ENCODE measurements around the gene CEP41. TPM values are rescaled to one million over a fixed set of nuclear protein-coding genes. Genes with fewer than 3 reads are reported as not detected.

The CEP41 gene
- total RNA-seq, 2 experiments from 2014 or later: 3.3 to 4.8 TPM

- Mint-ChIP-seq H3K9me3 (peaks cover under 1% of the 10 kb centered on the region), H3K4me3 (no peak overlapping the region), H3K36me3 (ENCODE audit: low read depth) (no peaks in the 10 kb centered on the region), H3K27ac (no peak overlapping the region), H3K4me1 (ENCODE audit: low read depth) (no peaks in the 10 kb centered on the region), H3K27me3 (no peaks in the 10 kb centered on the region)
- H3K4me1 ChIP-seq (ENCODE audit: insufficient read depth, low read length): no peaks in the 10 kb centered on the region
- ATAC-seq (ENCODE audit: poor library complexity) (no peak), DNase-seq (no peak)
- no peaks in the 10 kb centered on the region for H3K27me3 ChIP-seq (ENCODE audit: control insufficient read depth in 1 of 2, insufficient read depth in 2 of 2, low read length in 2 of 2)
- peaks cover 0 to 15% of the 10 kb centered on the region in 2 experiments for H3K9me3 ChIP-seq (ENCODE audit: control insufficient read depth in 1 of 2, insufficient read depth in 1 of 2, low read length in 2 of 2)
- ChIA-PET CTCF (no interaction called here), POLR2A (interaction anchor here (0.6 kb wide), 1 partner anchor 53 kb away, joined by 3 read pairs; no protein-coding TSS in a partner anchor)
- H3K27ac ChIP-seq (ENCODE audit: low read depth in 1 of 2, low read length in 2 of 2): no peak overlapping the region
- no peak overlapping the region for H3K4me3 ChIP-seq (ENCODE audit: low read length)
- no peaks in the 10 kb centered on the region for H3K36me3 ChIP-seq (ENCODE audit: insufficient read depth, low read length)
- TF ChIP-seq, protein P1, sequence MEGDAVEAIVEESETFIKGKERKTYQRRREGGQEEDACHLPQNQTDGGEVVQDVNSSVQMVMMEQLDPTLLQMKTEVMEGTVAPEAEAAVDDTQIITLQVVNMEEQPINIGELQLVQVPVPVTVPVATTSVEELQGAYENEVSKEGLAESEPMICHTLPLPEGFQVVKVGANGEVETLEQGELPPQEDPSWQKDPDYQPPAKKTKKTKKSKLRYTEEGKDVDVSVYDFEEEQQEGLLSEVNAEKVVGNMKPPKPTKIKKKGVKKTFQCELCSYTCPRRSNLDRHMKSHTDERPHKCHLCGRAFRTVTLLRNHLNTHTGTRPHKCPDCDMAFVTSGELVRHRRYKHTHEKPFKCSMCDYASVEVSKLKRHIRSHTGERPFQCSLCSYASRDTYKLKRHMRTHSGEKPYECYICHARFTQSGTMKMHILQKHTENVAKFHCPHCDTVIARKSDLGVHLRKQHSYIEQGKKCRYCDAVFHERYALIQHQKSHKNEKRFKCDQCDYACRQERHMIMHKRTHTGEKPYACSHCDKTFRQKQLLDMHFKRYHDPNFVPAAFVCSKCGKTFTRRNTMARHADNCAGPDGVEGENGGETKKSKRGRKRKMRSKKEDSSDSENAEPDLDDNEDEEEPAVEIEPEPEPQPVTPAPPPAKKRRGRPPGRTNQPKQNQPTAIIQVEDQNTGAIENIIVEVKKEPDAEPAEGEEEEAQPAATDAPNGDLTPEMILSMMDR (IDR thresholded peaks at IDR 0.05): no peak
- intact Hi-C loops (cut with DNase I, micrococcal nuclease): no loop called here
Measured at GRCh38 chr7:130381468-130382312, 59.1 kb downstream of the CEP41 start.

- DNase-seq: no peak
Measured at GRCh38 chr7:130380861-130381455, 59.9 kb downstream of the CEP41 start.

GRCh38 chr7:130379921-130380860 is 60.6 kb downstream of the CEP41 start, which contains the start of gene CPA1:
Gene CPA1 (plus strand): TSS chr7:130380494. CDS start chr7:130380521, 27 bp downstream.
- H3K4me3 Mint-ChIP-seq: no peak within 1 kb of the TSS
- no peaks in the 10 kb centered on the region for H3K36me3 Mint-ChIP-seq (ENCODE audit: low read depth)
- TF ChIP-seq, protein P1 (IDR thresholded peaks at IDR 0.05): no peak
- Histone ChIP-seq H3K9me3 (ENCODE audit: control insufficient read depth in 1 of 2, insufficient read depth in 1 of 2, low read length in 2 of 2) (peaks cover 6 to 15% of the 10 kb centered on the region in 2 experiments), H3K4me1 (ENCODE audit: insufficient read depth, low read length) (no peaks in the 10 kb centered on the region), H3K27me3 (ENCODE audit: control insufficient read depth in 1 of 2, insufficient read depth in 2 of 2, low read length in 2 of 2) (no peaks in the 10 kb centered on the region), H3K27ac (ENCODE audit: low read depth in 1 of 2, low read length in 2 of 2) (no peak within 1 kb of the TSS), H3K4me3 (ENCODE audit: low read length) (no peak within 1 kb of the TSS), H3K36me3 (ENCODE audit: insufficient read depth, low read length) (no peaks in the 10 kb centered on the region)
- CTCF ChIA-PET: no interaction called here
- no peak within 1 kb of the TSS for H3K27ac Mint-ChIP-seq
- POLR2A ChIA-PET: no interaction called here
- DNase-seq: no peak
- ATAC-seq (ENCODE audit: poor library complexity): no peak
- intact Hi-C loops (cut with DNase I, micrococcal nuclease): no loop called here
- H3K9me3 Mint-ChIP-seq: peaks cover 6% of the 10 kb centered on the region
- no peaks in the 10 kb centered on the region for H3K27me3 Mint-ChIP-seq
- H3K4me1 Mint-ChIP-seq (ENCODE audit: low read depth): no peaks in the 10 kb centered on the region

More at GRCh38 chr7:130380861-130381455, 59.9 kb downstream of the CEP41 start:
- H3K4me1 Mint-ChIP-seq (ENCODE audit: low read depth): no peaks in the 10 kb centered on the region
- TF ChIP-seq, protein P1 (IDR thresholded peaks at IDR 0.05): no peak
- intact Hi-C loops (cut with DNase I, micrococcal nuclease): no loop called here
- Histone ChIP-seq H3K4me3 (ENCODE audit: low read length) (no peak overlapping the region), H3K27ac (ENCODE audit: low read depth in 1 of 2, low read length in 2 of 2) (no peak overlapping the region), H3K9me3 (ENCODE audit: control insufficient read depth in 1 of 2, insufficient read depth in 1 of 2, low read length in 2 of 2) (peaks cover 6 to 15% of the 10 kb centered on the region in 2 experiments), H3K36me3 (ENCODE audit: insufficient read depth, low read length) (no peaks in the 10 kb centered on the region), H3K4me1 (ENCODE audit: insufficient read depth, low read length) (no peaks in the 10 kb centered on the region), H3K27me3 (ENCODE audit: control insufficient read depth in 1 of 2, insufficient read depth in 2 of 2, low read length in 2 of 2) (no peaks in the 10 kb centered on the region)
- CTCF ChIA-PET: no interaction called here
- H3K9me3 Mint-ChIP-seq: peaks cover 6% of the 10 kb centered on the region
- no peak overlapping the region for H3K4me3 Mint-ChIP-seq
- ATAC-seq (ENCODE audit: poor library complexity): no peak
- no peaks in the 10 kb centered on the region for H3K36me3 Mint-ChIP-seq (ENCODE audit: low read depth)
- POLR2A ChIA-PET: interaction anchor here (0.6 kb wide), 1 partner anchor 52 kb away, joined by 3 read pairs; no protein-coding TSS in a partner anchor
- no peaks in the 10 kb centered on the region for H3K27me3 Mint-ChIP-seq
- H3K27ac Mint-ChIP-seq: no peak overlapping the region
